HG03457 (cell line): Measurements from ENCODE around the gene ZNF710.
A peak's percentile ranks its signal among the peaks of the same experiment; 100 is the strongest.
"Not testable (repeated sequence)": the region's sequence is repeated elsewhere in the genome, so short reads cannot be mapped to it uniquely, and the experiment has no call there.

ENCODE experiments used
- ATAC-seq: cut with Tn5 transposase; IDR thresholded peaks from one replicate; pipeline ENCODE4 v1.9.1; 2021; ENCODE audit warnings: moderate number of reproducible peaks; ENCODE audit not compliant: unreplicated experiment

Gene ZNF710

GRCh38 chr15:90058308-90058707 lies 57.2 kb downstream of the ZNF710 start:
- no peak for ATAC-seq

- ATAC-seq, result no peak
These were observed 57.7 kb downstream of the ZNF710 start for GRCh38 chr15:90058775-90059174.

GRCh38 chr15:90059208-90059985 lies 58.3 kb downstream of the ZNF710 start:
- ATAC-seq, result peak; percentile 89

- no peak for ATAC-seq
These were observed 59.7 kb downstream of the ZNF710 start for GRCh38 chr15:90060797-90061196.

GRCh38 chr15:90062023-90062442 lies 60.9 kb downstream of the ZNF710 start:
- no peak for ATAC-seq

GRCh38 chr15:90062462-90062932 lies 61.4 kb downstream of the ZNF710 start:
- ATAC-seq, result no peak

- ATAC-seq, result no peak
These were observed 62.0 kb downstream of the ZNF710 start for GRCh38 chr15:90062973-90063769.

GRCh38 chr15:90063770-90064247 lies 62.7 kb downstream of the ZNF710 start:
- ATAC-seq, result no peak

- ATAC-seq, result no peak
These were observed 64.0 kb downstream of the ZNF710 start for GRCh38 chr15:90064911-90065681.

- no peak for ATAC-seq
These were observed 64.5 kb downstream of the ZNF710 start for GRCh38 chr15:90065682-90066049.

- ATAC-seq, result no peak
These were observed 66.2 kb downstream of the ZNF710 start for GRCh38 chr15:90067181-90067952.

GRCh38 chr15:90067953-90068606 lies 67.0 kb downstream of the ZNF710 start:
- no peak for ATAC-seq

GRCh38 chr15:90070623-90071022 lies 69.5 kb downstream of the ZNF710 start:
- not testable (repeated sequence) for ATAC-seq

- ATAC-seq, result no peak
These were observed 70.2 kb downstream of the ZNF710 start for GRCh38 chr15:90071220-90071807.

GRCh38 chr15:90072978-90073640 lies 72.0 kb downstream of the ZNF710 start:
- ATAC-seq, result no peak

GRCh38 chr15:90074023-90074422 lies 72.9 kb downstream of the ZNF710 start:
- no peak for ATAC-seq

GRCh38 chr15:90074916-90075315 lies 73.8 kb downstream of the ZNF710 start:
- ATAC-seq, result no peak

GRCh38 chr15:90075420-90076289 lies 74.5 kb downstream of the ZNF710 start:
- ATAC-seq, result no peak
